GM12891 (cell line): ENCODE results near the gene ABCA12.

ENCODE experiments used
- POLR2A ChIP-seq: IDR thresholded peaks from 2 replicates; pipeline ENCODE4 v1.6.1; 2011; ENCODE audit warnings: low read depth, low read length, control low read depth
- POLR2AphosphoS5 ChIP-seq: IDR thresholded peaks from 2 replicates; pipeline ENCODE4 v1.6.1; 2011; ENCODE audit warnings: low read depth, low read length, control low read depth
- TAF1 ChIP-seq: IDR thresholded peaks from 2 replicates; pipeline ENCODE4 v1.6.1; 2011; ENCODE audit warnings: low read depth, low read length, control low read depth

DNA sequence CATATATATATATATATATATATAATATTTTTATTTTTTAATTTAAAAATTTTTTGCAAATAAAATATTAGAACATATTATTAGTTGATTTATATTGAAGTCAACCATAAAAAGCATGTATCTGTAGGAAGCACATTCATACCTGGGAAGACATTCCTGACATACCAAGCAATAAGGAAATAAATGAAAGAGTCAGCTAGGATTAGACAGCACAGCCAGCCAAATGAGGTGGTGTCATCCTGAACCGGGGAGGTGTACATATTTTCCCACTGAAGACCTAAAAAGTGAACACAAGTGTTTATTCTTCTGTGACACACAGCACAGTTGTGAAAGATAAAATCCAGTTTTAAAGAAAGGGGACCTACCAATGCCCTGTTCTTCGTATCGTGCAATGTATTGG lies 149.2 kb downstream of the ABCA12 start:
- TF ChIP-seq POLR2AphosphoS5 = no peak
- no peak for TF ChIP-seq POLR2A
- TF ChIP-seq TAF1 = no peak
